Hepatocyte (in vitro differentiated cells): ENCODE results near the gene LRMDA. TPM values are rescaled to one million over a fixed set of nuclear protein-coding genes. Genes with fewer than 3 reads are reported as not detected.
A peak's percentile ranks its signal among the peaks of the same experiment; 100 is the strongest.

ENCODE experiments used
- DNase-seq: peaks from one replicate; pipeline ENCODE4 v3.0.0-alpha.2; 2016; ENCODE audit warnings: low spot score
- H2AFZ ChIP-seq: fragments of 200-600 bp; sonication (generic); 2 replicates; pipeline ENCODE4 v1.6.0; 2016; ENCODE audit warnings: antibody characterized with exemption, mild to moderate bottlenecking
- H3K27ac ChIP-seq: fragments of 200-600 bp; sonication (generic); 2 replicates; pipeline ENCODE4 v1.5.1; 2016; ENCODE audit warnings: mild to moderate bottlenecking
- H3K27me3 ChIP-seq: fragments of 200-600 bp; sonication (generic); 2 replicates; pipeline ENCODE4 v1.6.1; 2016
- H3K36me3 ChIP-seq: fragments of 200-600 bp; sonication (generic); replicated peaks from 2 replicates; pipeline ENCODE4 v1.5.1; 2016; ENCODE audit warnings: low read depth; ENCODE audit not compliant: insufficient read depth
- H3K4me1 ChIP-seq: fragments of 200-600 bp; sonication (generic); 2 replicates; pipeline ENCODE4 v1.5.1; 2016; ENCODE audit warnings: mild to moderate bottlenecking, moderate library complexity; ENCODE audit not compliant: insufficient read depth
- H3K4me2 ChIP-seq: fragments of 200-600 bp; sonication (generic); 2 replicates; pipeline ENCODE4 v1.6.0; 2016
- H3K4me3 ChIP-seq: fragments of 200-600 bp; sonication (generic); 2 replicates; pipeline ENCODE4 v1.5.1; 2016; ENCODE audit warnings: mild to moderate bottlenecking
- H3K79me2 ChIP-seq: fragments of 200-600 bp; sonication (generic); 2 replicates; pipeline ENCODE4 v1.6.0; 2017; ENCODE audit warnings: mild to moderate bottlenecking
- H3K9me2 ChIP-seq: fragments of 200-600 bp; sonication (generic); replicated peaks from 2 replicates; pipeline ENCODE4 v1.6.0; 2017; ENCODE audit warnings: mild to moderate bottlenecking; ENCODE audit not compliant: insufficient read depth
- H3K9me3 ChIP-seq: fragments of 200-600 bp; sonication (generic); 2 replicates; pipeline ENCODE4 v1.5.1; 2016; ENCODE audit warnings: low read depth, mild to moderate bottlenecking
- H4K20me1 ChIP-seq: fragments of 200-600 bp; sonication (generic); 2 replicates; pipeline ENCODE4 v1.6.0; 2016; ENCODE audit warnings: mild to moderate bottlenecking; ENCODE audit not compliant: insufficient read depth, poor library complexity, severe bottlenecking
- CTCF ChIP-seq: fragments of 200-600 bp; sonication (generic); IDR thresholded peaks from 2 replicates; pipeline ENCODE4 v1.5.1; 2016; ENCODE audit warnings: antibody characterized with exemption, mild to moderate bottlenecking; ENCODE audit not compliant: poor library complexity
- EZH2 ChIP-seq: fragments of 200-600 bp; sonication (generic); IDR thresholded peaks from 2 replicates; pipeline ENCODE4 v1.6.1; 2016; ENCODE audit warnings: antibody characterized with exemption, mild to moderate bottlenecking, borderline replicate concordance
- EZH2phosphoT487 ChIP-seq: fragments of 200-600 bp; sonication (generic); IDR thresholded peaks from one replicate; pipeline ENCODE4 v1.6.1; 2018; ENCODE audit warnings: antibody characterized with exemption, mild to moderate bottlenecking, low read depth, moderate library complexity; ENCODE audit not compliant: unreplicated experiment, severe bottlenecking
- WGBS: methylation state at CpG from one replicate; pipeline ENCODE4 v1.1.6; 2016; ENCODE audit warnings: low lambda C conversion rate; ENCODE audit errors: missing lambda C conversion rate; 5-methylcytosine and 5-hydroxymethylcytosine counted together
- polyA plus RNA-seq: library from polyadenylated mRNA; unstranded; fragments of >200 nt; fragmentation: Nextera tagmentation; extraction: Ambion mirVana; gene quantifications from 2 replicates; pipeline ENCODE4 v1.2.1, GENCODE V29; 2016
- total RNA-seq: library from RNA; depleted of rRNA; stranded (reverse); fragments of >200 nt; gene quantifications from 2 replicates; pipeline ENCODE4 v1.2.3, GENCODE V29; 2014

LRMDA gene
- total and polyA plus RNA-seq, 2 experiments from 2014 or later, result 5.6 to 15.7 TPM

GRCh38 chr10:75465450-75465827, 34.0 kb downstream of the LRMDA start:
- Histone ChIP-seq H3K4me2 (peak overlapping the region; percentile 46), H3K79me2 (no peaks in the 10 kb centered on the region), H3K27ac (peak overlapping the region; percentile 69), H3K4me1 (peaks cover 27% of the 10 kb centered on the region), H3K9me3 (no peaks in the 10 kb centered on the region), H4K20me1 (no peaks in the 10 kb centered on the region), H3K27me3 (no peaks in the 10 kb centered on the region), H2AFZ (no peak overlapping the region), H3K36me3 (no peaks in the 10 kb centered on the region), H3K4me3 (no peak overlapping the region), H3K9me2 (no peaks in the 10 kb centered on the region)
- no peak for DNase-seq
- no peak for TF ChIP-seq CTCF
- no peak for TF ChIP-seq EZH2
- TF ChIP-seq EZH2phosphoT487, result no peak
- 48% methylated on average over 6 of the region's 6 CpGs for WGBS

- Histone ChIP-seq H3K36me3 (no peaks in the 10 kb centered on the region), H2AFZ (no peak overlapping the region), H3K9me2 (no peaks in the 10 kb centered on the region), H3K27me3 (no peaks in the 10 kb centered on the region), H3K79me2 (no peaks in the 10 kb centered on the region), H3K27ac (no peak overlapping the region), H3K4me1 (peaks cover 27% of the 10 kb centered on the region), H3K4me2 (no peak overlapping the region), H3K9me3 (no peaks in the 10 kb centered on the region), H3K4me3 (no peak overlapping the region), H4K20me1 (no peaks in the 10 kb centered on the region)
- DNase-seq, result no peak
- TF ChIP-seq EZH2phosphoT487, result no peak
- no peak for TF ChIP-seq EZH2
- 71% methylated on average over 4 of the region's 4 CpGs for WGBS
These were observed 34.6 kb downstream of the LRMDA start for GRCh38 chr10:75466001-75466400.

GRCh38 chr10:75466886-75467285, 35.5 kb downstream of the LRMDA start:
- H3K9me3 ChIP-seq, result no peaks in the 10 kb centered on the region
- no peaks in the 10 kb centered on the region for H3K9me2 ChIP-seq
- TF ChIP-seq EZH2phosphoT487 (no peak), EZH2 (no peak), CTCF (no peak)
- peaks cover 27% of the 10 kb centered on the region for H3K4me1 ChIP-seq
- H3K27ac ChIP-seq, result no peak overlapping the region
- no peaks in the 10 kb centered on the region for H3K36me3 ChIP-seq
- H3K4me2 ChIP-seq, result no peak overlapping the region
- H3K27me3 ChIP-seq, result no peaks in the 10 kb centered on the region
- H3K4me3 ChIP-seq, result no peak overlapping the region
- H3K79me2 ChIP-seq, result no peaks in the 10 kb centered on the region
- no peak overlapping the region for H2AFZ ChIP-seq
- no peaks in the 10 kb centered on the region for H4K20me1 ChIP-seq
- WGBS, result 86% methylated on average over 6 of the region's 6 CpGs
- DNase-seq, result no peak

- Histone ChIP-seq H3K9me2 (no peaks in the 10 kb centered on the region), H3K9me3 (no peaks in the 10 kb centered on the region), H3K79me2 (no peaks in the 10 kb centered on the region), H3K27ac (peak overlapping the region; percentile 62), H3K4me3 (no peak overlapping the region), H3K27me3 (no peaks in the 10 kb centered on the region), H3K4me1 (peaks cover 27% of the 10 kb centered on the region), H2AFZ (no peak overlapping the region), H3K36me3 (no peaks in the 10 kb centered on the region), H4K20me1 (no peaks in the 10 kb centered on the region), H3K4me2 (no peak overlapping the region)
- DNase-seq, result no peak
- WGBS, result 68% methylated on average over 7 of the region's 7 CpGs
- TF ChIP-seq CTCF, result no peak
- no peak for TF ChIP-seq EZH2phosphoT487
- no peak for TF ChIP-seq EZH2
These were observed 37.2 kb downstream of the LRMDA start for GRCh38 chr10:75468612-75469005.
